SU-DHL-6 (cell line): ENCODE data around the gene SH3GLB2.

ENCODE experiments used
- EZH2phosphoT487 ChIP-seq: fragments of 200-600 bp; sonication (generic), shearing (Covaris generic); conservative IDR thresholded peaks from 2 replicates; pipeline ENCODE4 v1.6.1; 2018; ENCODE audit warnings: mild to moderate bottlenecking, antibody characterized with exemption, low read length, moderate library complexity, mixed read lengths
- TF ChIP-seq, protein P1 (sequence below): fragments of 200-600 bp; sonication (generic); IDR thresholded peaks from one replicate; pipeline ENCODE4 v1.5.1; 2017; ENCODE audit warnings: antibody characterized with exemption, mild to moderate bottlenecking, low read length, moderate library complexity; ENCODE audit not compliant: insufficient read depth, poor library complexity, severe bottlenecking

GRCh38 chr9:129072171-129072570 lies 44.0 kb upstream of the SH3GLB2 start:
- TF ChIP-seq, protein P1, sequence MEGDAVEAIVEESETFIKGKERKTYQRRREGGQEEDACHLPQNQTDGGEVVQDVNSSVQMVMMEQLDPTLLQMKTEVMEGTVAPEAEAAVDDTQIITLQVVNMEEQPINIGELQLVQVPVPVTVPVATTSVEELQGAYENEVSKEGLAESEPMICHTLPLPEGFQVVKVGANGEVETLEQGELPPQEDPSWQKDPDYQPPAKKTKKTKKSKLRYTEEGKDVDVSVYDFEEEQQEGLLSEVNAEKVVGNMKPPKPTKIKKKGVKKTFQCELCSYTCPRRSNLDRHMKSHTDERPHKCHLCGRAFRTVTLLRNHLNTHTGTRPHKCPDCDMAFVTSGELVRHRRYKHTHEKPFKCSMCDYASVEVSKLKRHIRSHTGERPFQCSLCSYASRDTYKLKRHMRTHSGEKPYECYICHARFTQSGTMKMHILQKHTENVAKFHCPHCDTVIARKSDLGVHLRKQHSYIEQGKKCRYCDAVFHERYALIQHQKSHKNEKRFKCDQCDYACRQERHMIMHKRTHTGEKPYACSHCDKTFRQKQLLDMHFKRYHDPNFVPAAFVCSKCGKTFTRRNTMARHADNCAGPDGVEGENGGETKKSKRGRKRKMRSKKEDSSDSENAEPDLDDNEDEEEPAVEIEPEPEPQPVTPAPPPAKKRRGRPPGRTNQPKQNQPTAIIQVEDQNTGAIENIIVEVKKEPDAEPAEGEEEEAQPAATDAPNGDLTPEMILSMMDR: no peak
- TF ChIP-seq EZH2phosphoT487: no peak
